KMS-11 (cell line): Measurements from ENCODE around the gene GLDC.

Experiments
- H2AFZ ChIP-seq: fragments of 200-600 bp; sonication (generic); 2 replicates; pipeline ENCODE4 v1.6.1; 2016; ENCODE audit warnings: antibody characterized with exemption, mixed run types, low read depth
- H3K27ac ChIP-seq: fragments of 200-600 bp; sonication (generic); 2 replicates; pipeline ENCODE4 v1.6.1; 2016; ENCODE audit warnings: mild to moderate bottlenecking, mixed run types
- H3K27me3 ChIP-seq: fragments of 200-600 bp; sonication (generic); 2 replicates; pipeline ENCODE4 v1.6.1; 2017; ENCODE audit warnings: mild to moderate bottlenecking, low read depth, mixed run types, moderate library complexity; ENCODE audit not compliant: insufficient read depth
- H3K36me3 ChIP-seq: fragments of 200-600 bp; sonication (generic); 2 replicates; pipeline ENCODE4 v1.6.1; 2017; ENCODE audit warnings: mild to moderate bottlenecking, mixed run types; ENCODE audit not compliant: insufficient read depth
- H3K4me1 ChIP-seq: fragments of 200-600 bp; sonication (generic); 2 replicates; pipeline ENCODE4 v1.6.1; 2016; ENCODE audit warnings: mild to moderate bottlenecking, low read depth, mixed run types; ENCODE audit not compliant: poor library complexity, severe bottlenecking
- H3K4me2 ChIP-seq: fragments of 200-600 bp; sonication (generic); 2 replicates; pipeline ENCODE4 v1.7.0; 2016; ENCODE audit warnings: mild to moderate bottlenecking, mixed run types
- H3K4me3 ChIP-seq: fragments of 200-600 bp; sonication (generic); IDR thresholded peaks from 2 replicates; pipeline ENCODE4 v1.6.1; 2017; ENCODE audit warnings: low read depth, low read length, mixed read lengths; ENCODE audit not compliant: insufficient read depth
- H3K79me2 ChIP-seq: fragments of 200-600 bp; sonication (generic); 2 replicates; pipeline ENCODE4 v1.6.1; 2016; ENCODE audit warnings: low read depth, mixed run types; ENCODE audit not compliant: insufficient read depth
- H3K9ac ChIP-seq: fragments of 200-600 bp; sonication (generic); 2 replicates; pipeline ENCODE4 v1.6.1; 2016; ENCODE audit warnings: mild to moderate bottlenecking, mixed run types
- H4K20me1 ChIP-seq: fragments of 200-600 bp; sonication (generic); 2 replicates; pipeline ENCODE4 v1.6.1; 2016; ENCODE audit warnings: mild to moderate bottlenecking, mixed run types; ENCODE audit not compliant: insufficient read depth
- TF ChIP-seq, protein P1 (sequence below): fragments of 200-600 bp; sonication (generic); conservative IDR thresholded peaks from 2 replicates; pipeline ENCODE4 v1.6.1; 2017; ENCODE audit warnings: low read depth, mild to moderate bottlenecking, antibody characterized with exemption, low read length, moderate library complexity, mixed read lengths

The GLDC gene

DNA sequence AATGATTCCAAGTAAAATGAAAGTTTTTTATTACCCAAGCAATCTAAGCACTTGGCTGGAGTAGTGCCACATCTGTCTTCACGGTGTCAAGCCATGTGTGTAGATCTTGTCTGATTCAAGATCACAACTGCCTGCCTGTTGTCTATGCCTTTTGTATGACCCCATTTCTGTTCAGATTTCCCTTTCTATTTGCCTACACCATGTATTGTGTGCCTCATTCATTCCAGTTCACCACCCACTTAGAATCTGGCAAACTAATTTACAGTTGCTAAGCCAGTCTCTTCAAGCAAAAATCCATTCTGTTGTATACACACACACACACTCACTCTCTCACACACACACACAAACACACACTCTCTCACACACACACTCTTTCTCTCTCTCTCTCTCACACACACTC is 33.7 kb downstream of the GLDC start:
- Histone ChIP-seq H3K4me2 (no peak overlapping the region), H2AFZ (no peak overlapping the region), H3K9ac (no peak overlapping the region), H4K20me1 (no peaks in the 10 kb centered on the region), H3K4me3 (no peak overlapping the region), H3K4me1 (no peaks in the 10 kb centered on the region), H3K36me3 (no peaks in the 10 kb centered on the region), H3K27ac (no peak overlapping the region), H3K27me3 (no peaks in the 10 kb centered on the region), H3K79me2 (no peaks in the 10 kb centered on the region)
- TF ChIP-seq, protein P1, sequence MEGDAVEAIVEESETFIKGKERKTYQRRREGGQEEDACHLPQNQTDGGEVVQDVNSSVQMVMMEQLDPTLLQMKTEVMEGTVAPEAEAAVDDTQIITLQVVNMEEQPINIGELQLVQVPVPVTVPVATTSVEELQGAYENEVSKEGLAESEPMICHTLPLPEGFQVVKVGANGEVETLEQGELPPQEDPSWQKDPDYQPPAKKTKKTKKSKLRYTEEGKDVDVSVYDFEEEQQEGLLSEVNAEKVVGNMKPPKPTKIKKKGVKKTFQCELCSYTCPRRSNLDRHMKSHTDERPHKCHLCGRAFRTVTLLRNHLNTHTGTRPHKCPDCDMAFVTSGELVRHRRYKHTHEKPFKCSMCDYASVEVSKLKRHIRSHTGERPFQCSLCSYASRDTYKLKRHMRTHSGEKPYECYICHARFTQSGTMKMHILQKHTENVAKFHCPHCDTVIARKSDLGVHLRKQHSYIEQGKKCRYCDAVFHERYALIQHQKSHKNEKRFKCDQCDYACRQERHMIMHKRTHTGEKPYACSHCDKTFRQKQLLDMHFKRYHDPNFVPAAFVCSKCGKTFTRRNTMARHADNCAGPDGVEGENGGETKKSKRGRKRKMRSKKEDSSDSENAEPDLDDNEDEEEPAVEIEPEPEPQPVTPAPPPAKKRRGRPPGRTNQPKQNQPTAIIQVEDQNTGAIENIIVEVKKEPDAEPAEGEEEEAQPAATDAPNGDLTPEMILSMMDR: no peak

GRCh38 chr9:6610073-6610472 is 35.5 kb downstream of the GLDC start:
- Histone ChIP-seq H3K4me2 (no peak overlapping the region), H3K27ac (no peak overlapping the region), H3K27me3 (no peaks in the 10 kb centered on the region), H3K4me3 (no peak overlapping the region), H2AFZ (no peak overlapping the region), H4K20me1 (no peaks in the 10 kb centered on the region), H3K79me2 (no peaks in the 10 kb centered on the region), H3K9ac (no peak overlapping the region), H3K4me1 (no peaks in the 10 kb centered on the region), H3K36me3 (no peaks in the 10 kb centered on the region)
- TF ChIP-seq, protein P1: no peak

GRCh38 chr9:6609497-6610016 is 36.0 kb downstream of the GLDC start:
- H3K36me3 ChIP-seq: no peaks in the 10 kb centered on the region
- no peaks in the 10 kb centered on the region for H3K79me2 ChIP-seq
- no peak overlapping the region for H3K9ac ChIP-seq
- H3K4me3 ChIP-seq: no peak overlapping the region
- H2AFZ ChIP-seq: no peak overlapping the region
- no peaks in the 10 kb centered on the region for H3K27me3 ChIP-seq
- H3K27ac ChIP-seq: no peak overlapping the region
- no peaks in the 10 kb centered on the region for H4K20me1 ChIP-seq
- TF ChIP-seq, protein P1: no peak
- H3K4me1 ChIP-seq: no peaks in the 10 kb centered on the region
- no peak overlapping the region for H3K4me2 ChIP-seq

- H3K9ac ChIP-seq: no peak overlapping the region
Measured at GRCh38 chr9:6605202-6605601, 40.3 kb downstream of the GLDC start.

More at GRCh38 chr9:6605202-6605601, 40.3 kb downstream of the GLDC start:
- TF ChIP-seq, protein P1: no peak
- no peaks in the 10 kb centered on the region for H4K20me1 ChIP-seq
- H3K79me2 ChIP-seq: no peaks in the 10 kb centered on the region
- no peaks in the 10 kb centered on the region for H3K36me3 ChIP-seq
- H3K4me1 ChIP-seq: no peaks in the 10 kb centered on the region
- no peak overlapping the region for H3K27ac ChIP-seq
- no peaks in the 10 kb centered on the region for H3K27me3 ChIP-seq
- H2AFZ ChIP-seq: no peak overlapping the region
- no peak overlapping the region for H3K4me3 ChIP-seq
- H3K4me2 ChIP-seq: no peak overlapping the region
